ENCODE measurements around the gene ENKUR. TPM values are rescaled to one million over a fixed set of nuclear protein-coding genes. Genes with fewer than 3 reads are reported as not detected.
A peak's percentile ranks its signal among the peaks of the same experiment; 100 is the strongest.
"Not testable (repeated sequence)": the region's sequence is repeated elsewhere in the genome, so short reads cannot be mapped to it uniquely, and the experiment has no call there.

ENKUR gene
- total RNA-seq, 1 experiment from 2014 or later: not detected

GRCh38 chr10:24991298-24991697, 24.7 kb downstream of the ENKUR start:
- H3K27me3 ChIP-seq: no peaks in the 10 kb centered on the region
- no peaks in the 10 kb centered on the region for H3K36me3 ChIP-seq
- no peak overlapping the region for H3K4me3 ChIP-seq
- DNase-seq: no peak
- no peaks in the 10 kb centered on the region for H3K9me3 ChIP-seq

- Histone ChIP-seq H3K9me3 (no peaks in the 10 kb centered on the region), H3K4me3 (no peak overlapping the region), H3K27me3 (no peaks in the 10 kb centered on the region), H3K36me3 (no peaks in the 10 kb centered on the region)
- no peak for DNase-seq
Measured at GRCh38 chr10:24989867-24990266, 26.1 kb downstream of the ENKUR start.

DNA sequence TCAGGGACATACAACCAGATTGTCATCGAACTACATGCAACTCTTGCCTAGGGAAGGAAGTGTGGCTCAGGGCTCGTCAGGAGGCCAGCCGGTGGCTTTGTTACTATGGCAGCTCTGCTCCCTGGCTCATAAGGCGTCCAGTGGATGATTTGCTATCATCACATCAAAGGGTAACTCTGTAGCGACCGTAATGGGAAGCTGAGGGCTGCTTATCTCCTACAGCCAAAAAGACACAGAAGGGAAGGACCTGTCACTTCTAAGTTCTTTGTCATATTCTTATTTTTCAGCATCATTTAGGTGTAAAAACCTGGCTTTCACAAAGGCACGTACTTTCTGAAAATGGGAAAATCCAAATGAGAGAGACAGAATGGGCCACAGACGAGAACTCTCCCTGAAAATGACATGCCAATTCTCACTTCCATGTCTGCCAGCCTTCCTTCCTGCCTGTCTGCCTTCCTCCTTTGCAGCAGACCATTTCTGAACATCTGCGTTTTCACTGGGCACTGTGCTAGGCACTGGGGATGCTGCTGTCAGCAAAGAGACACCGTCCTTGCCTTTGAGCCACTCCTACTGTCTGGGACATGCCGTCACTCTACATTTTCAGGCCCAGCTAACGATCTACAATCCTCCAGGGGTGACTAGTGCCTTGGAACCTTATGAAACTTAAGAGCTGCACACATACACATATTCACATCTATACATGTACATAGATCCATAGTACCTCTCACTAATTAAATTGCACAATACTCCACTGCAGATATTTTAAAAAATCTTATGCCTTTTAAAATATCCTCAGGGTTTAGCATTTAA, 26.9 kb downstream of the ENKUR start:
- no peak for DNase-seq
- Histone ChIP-seq H3K36me3 (no peaks in the 10 kb centered on the region), H3K27me3 (no peaks in the 10 kb centered on the region), H3K4me3 (no peak overlapping the region), H3K9me3 (no peaks in the 10 kb centered on the region)

GRCh38 chr10:24984906-24985305, 31.1 kb downstream of the ENKUR start:
- H3K36me3 ChIP-seq: no peaks in the 10 kb centered on the region
- H3K27me3 ChIP-seq: no peaks in the 10 kb centered on the region
- H3K9me3 ChIP-seq: no peaks in the 10 kb centered on the region
- H3K4me3 ChIP-seq: no peak overlapping the region
- no peak for DNase-seq

- H3K27me3 ChIP-seq: no peaks in the 10 kb centered on the region
- no peak overlapping the region for H3K4me3 ChIP-seq
- DNase-seq: no peak
- no peaks in the 10 kb centered on the region for H3K36me3 ChIP-seq
- no peaks in the 10 kb centered on the region for H3K9me3 ChIP-seq
Measured at GRCh38 chr10:24983946-24984345, 32.0 kb downstream of the ENKUR start.

DNA sequence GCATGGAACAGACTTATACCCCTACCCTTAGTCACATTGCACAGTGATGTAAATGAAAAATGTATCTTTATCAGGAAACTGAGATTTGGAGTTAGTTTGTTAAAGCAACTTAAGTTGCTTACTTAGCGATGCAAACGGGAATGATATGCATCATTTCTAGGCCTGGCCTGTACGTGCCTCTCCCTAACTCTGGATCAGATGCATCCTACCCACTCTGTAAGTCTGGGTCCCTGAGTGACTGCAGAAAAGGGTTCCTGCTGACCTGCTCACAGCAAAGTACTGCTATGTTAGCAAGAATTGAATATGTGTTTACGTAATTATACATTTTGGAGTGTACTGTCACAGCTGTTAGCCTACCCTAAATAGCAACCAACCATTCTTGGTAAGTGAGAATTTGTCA, 32.8 kb downstream of the ENKUR start:
- no peaks in the 10 kb centered on the region for H3K9me3 ChIP-seq
- no peaks in the 10 kb centered on the region for H3K27me3 ChIP-seq
- H3K36me3 ChIP-seq: no peaks in the 10 kb centered on the region
- DNase-seq: no peak
- H3K4me3 ChIP-seq: no peak overlapping the region

DNA sequence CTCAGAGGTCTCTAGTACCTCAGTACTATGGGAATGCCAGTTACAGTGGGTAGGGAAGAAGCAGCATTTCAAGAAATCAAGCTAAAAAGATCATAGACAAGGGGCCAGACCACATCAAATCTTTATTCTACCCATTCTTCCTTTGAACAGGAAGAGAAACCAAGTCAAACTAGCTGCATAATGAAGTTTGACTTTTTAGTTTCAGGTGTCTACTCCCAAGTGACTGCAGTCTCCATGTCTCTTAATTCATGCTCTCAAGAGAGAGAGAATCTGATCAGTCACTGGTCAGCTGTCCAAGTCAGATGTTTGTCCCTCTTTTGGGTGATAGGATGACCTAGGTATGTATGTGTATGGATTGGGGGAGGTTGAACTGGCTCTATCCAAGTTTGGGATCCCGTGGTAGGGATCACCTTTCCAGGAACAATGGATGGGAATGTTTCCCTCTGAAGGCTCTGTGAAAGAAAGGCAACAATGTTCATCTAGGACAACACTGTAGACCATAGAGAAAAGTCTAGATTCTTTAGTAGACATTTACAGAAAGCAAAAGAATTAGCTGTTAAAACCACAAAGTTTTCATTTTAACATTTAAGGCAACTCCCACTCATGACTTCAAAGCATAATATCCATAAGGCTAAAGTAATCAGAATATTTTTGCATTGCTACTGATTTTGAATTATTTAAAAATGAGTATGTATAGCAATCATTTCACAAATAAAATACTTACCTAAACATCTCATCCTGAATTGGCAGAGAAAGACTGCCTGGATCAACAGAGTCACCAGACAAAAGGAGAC, 33.4 kb downstream of the ENKUR start:
- no peak for DNase-seq
- no peak overlapping the region for H3K4me3 ChIP-seq

DNA sequence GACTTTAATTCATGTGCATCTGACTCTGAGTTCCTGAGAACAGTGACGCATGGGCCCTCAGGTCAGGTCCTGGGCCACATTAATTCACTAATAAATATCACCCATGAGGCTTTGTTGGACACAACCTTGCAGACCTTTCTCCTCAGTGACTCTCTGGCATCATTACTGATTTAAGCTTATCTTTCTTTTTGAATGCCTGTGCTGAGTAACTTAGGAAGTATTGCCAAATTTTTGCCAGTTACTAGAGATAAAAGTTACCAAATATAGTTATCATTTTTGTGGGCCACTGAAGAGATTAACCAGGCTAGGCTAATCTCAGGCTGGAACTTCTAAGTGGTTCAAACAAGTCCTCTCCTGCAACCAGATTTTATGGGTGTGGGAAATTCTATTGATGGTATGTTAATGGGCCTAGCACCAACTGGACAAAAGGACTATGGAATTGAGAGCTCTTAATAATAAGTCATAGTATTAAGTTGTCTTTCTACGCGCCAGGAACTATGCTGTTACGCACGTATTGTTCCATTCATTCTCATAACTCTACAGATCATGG, 34.7 kb downstream of the ENKUR start:
- DNase-seq: no peak
- Histone ChIP-seq H3K36me3 (no peaks in the 10 kb centered on the region), H3K4me3 (no peak overlapping the region), H3K9me3 (no peaks in the 10 kb centered on the region), H3K27me3 (no peaks in the 10 kb centered on the region)

More for the DNA sequence above, 33.4 kb downstream of the ENKUR start:
- Histone ChIP-seq H3K36me3 (no peaks in the 10 kb centered on the region), H3K9me3 (no peaks in the 10 kb centered on the region), H3K27me3 (no peaks in the 10 kb centered on the region)

DNA sequence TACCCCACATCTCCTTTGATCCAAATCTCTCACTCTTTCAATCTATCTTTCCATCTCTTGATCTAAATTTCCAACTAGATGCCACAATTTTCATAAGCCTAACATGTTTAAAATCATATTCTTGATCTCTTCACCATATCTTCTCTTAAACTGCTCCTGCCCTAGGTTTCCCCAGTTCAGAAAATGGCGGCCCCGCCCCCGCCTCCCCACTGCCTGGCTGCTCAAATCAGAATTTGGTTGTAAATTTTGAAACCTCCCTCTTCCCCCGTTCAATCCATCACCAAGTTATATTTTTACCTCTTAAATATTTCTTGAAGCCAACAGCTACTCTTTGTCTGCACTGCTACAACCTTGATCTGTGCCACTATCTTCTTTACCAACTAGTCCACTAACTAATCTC, 36.3 kb downstream of the ENKUR start:
- H3K27me3 ChIP-seq: no peaks in the 10 kb centered on the region
- H3K36me3 ChIP-seq: no peaks in the 10 kb centered on the region
- DNase-seq: no peak
- no peaks in the 10 kb centered on the region for H3K9me3 ChIP-seq
- H3K4me3 ChIP-seq: no peak overlapping the region

GRCh38 chr10:24974976-24975375, 41.0 kb downstream of the ENKUR start:
- no peaks in the 10 kb centered on the region for H3K36me3 ChIP-seq
- no peaks in the 10 kb centered on the region for H3K9me3 ChIP-seq
- no peaks in the 10 kb centered on the region for H3K27me3 ChIP-seq
- H3K4me3 ChIP-seq: no peak overlapping the region
- peak; percentile 85 for DNase-seq

DNA sequence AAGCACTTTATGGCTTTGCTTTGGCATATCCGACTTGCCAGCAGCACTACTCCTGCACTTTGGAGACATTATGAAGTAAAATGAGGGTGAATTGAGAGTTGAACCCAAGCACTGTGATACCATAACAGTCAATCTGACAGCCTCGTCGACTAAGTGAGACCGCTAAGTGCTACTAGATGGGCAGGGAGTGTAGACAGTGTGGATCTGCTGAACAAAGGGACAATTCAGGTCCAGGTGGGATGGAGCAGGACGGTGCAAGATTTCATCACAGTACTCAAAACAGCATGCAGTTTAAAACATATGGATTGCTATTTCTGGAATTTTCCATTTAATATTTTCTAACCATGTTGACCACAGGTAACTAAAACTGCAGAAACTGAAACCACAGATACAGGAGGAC, 42.8 kb downstream of the ENKUR start:
- Histone ChIP-seq H3K4me3 (no peak overlapping the region), H3K27me3 (no peaks in the 10 kb centered on the region), H3K36me3 (no peaks in the 10 kb centered on the region), H3K9me3 (no peaks in the 10 kb centered on the region)
- no peak for DNase-seq

DNA sequence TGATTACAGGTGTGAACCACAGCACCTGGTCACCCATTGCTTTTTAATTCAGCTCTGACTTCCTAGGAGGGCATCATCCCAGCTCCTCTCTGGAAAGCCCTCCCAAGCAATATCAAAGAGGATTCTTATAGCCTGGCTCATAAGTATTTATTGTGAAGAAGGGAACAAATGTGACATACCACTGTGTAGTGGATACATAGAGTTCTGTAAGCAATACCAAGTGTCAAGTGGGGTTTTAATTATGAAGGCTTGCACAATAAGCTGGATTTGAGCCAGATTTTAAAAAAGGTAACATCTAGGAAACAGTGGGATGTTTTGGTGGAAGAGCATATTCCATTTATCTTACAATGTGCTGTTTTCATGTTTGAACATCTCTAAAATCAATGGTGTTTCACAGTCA, 44.6 kb downstream of the ENKUR start:
- Histone ChIP-seq H3K36me3 (no peaks in the 10 kb centered on the region), H3K27me3 (no peaks in the 10 kb centered on the region), H3K9me3 (no peaks in the 10 kb centered on the region), H3K4me3 (no peak overlapping the region)
- no peak for DNase-seq

DNA sequence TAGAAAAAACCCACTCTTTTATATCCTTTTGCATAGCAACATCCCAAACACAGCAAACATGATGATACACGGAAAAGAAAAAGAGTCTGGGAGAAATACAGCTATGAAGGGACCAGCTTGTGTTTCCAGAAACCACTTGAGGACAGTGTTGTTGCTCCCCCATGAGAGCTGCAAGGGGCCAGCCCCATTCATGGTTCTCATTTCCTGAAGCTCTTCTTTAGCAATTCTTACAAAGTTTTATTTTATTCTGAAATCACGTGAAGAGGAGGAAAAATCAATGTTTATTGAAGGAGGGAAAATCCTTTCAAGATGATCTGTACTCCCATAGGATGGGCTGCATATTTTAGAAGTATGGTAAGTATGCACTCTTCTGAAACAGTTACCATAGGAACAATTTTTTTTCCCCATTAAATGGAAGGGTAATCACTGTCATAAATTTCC, 46.1 kb downstream of the ENKUR start:
- no peak overlapping the region for H3K4me3 ChIP-seq
- no peaks in the 10 kb centered on the region for H3K27me3 ChIP-seq
- H3K36me3 ChIP-seq: no peaks in the 10 kb centered on the region
- H3K9me3 ChIP-seq: no peaks in the 10 kb centered on the region
- DNase-seq: no peak

GRCh38 chr10:24968951-24969350, 47.0 kb downstream of the ENKUR start:
- not testable (repeated sequence) for DNase-seq, H3K4me3 ChIP-seq, H3K36me3 ChIP-seq, H3K9me3 ChIP-seq, H3K27me3 ChIP-seq

- no peak overlapping the region for H3K4me3 ChIP-seq
- no peaks in the 10 kb centered on the region for H3K9me3 ChIP-seq
- H3K27me3 ChIP-seq: no peaks in the 10 kb centered on the region
- no peak for DNase-seq
- H3K36me3 ChIP-seq: no peaks in the 10 kb centered on the region
Measured at GRCh38 chr10:24968349-24968748, 47.6 kb downstream of the ENKUR start.

DNA sequence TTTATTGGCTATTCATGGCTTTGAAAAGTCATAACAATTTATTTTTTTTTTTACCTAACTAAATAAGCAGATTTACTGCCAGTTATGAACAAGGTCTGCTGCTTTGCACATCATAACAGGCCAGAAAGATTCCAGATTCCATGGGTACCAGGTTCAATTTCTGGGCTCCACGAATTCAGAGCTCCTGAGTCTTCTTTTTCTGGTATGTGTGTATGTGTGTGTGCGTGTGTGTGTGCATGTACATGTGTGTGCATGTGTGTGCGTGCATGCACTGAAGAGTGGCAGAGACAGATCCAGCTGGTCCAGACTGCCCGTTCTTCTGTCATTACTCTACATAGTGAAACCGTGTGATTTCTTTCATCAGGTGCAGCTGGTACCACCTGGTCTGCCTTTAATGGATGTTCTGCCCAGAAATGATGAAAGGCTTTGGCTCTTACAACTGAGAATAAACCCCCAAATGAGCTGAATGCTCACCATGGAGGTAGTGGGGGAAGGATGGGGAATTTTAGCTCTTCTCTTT, 48.9 kb downstream of the ENKUR start:
- no peak for DNase-seq
- H3K36me3 ChIP-seq: no peaks in the 10 kb centered on the region
- H3K27me3 ChIP-seq: no peaks in the 10 kb centered on the region
- no peaks in the 10 kb centered on the region for H3K9me3 ChIP-seq
- no peak overlapping the region for H3K4me3 ChIP-seq

DNA sequence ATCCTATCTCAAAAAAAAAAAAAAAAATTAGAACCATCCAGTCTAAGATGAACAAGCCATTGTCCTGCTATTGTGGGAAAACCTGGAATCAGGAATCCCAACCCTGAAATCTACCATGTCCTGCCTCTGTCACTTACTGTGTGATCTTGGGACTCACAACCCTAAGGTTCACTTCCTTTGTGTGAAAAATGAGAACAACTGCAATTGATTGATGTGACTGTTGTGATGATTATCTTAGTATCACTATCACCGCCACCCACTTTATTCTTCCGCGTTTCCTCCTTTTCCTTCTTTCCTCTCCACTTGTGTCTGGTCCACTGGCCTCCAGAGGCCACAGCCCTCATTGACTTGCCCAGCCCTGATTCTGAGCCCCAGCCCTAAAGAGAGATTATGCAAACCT, 50.9 kb downstream of the ENKUR start:
- Histone ChIP-seq H3K4me3 (no peak overlapping the region), H3K9me3 (no peaks in the 10 kb centered on the region), H3K36me3 (no peaks in the 10 kb centered on the region), H3K27me3 (no peaks in the 10 kb centered on the region)
- DNase-seq: no peak

All from MG63 (cell line).